IMR-90 (cell line): ENCODE measurements around the gene CFAP73. TPM values are rescaled to one million over a fixed set of nuclear protein-coding genes. Genes with fewer than 3 reads are reported as not detected.

ENCODE experiments used
- ATAC-seq: fragments of 200-7000 bp; cut with Tn5 transposase; 2 replicates; pipeline ENCODE4 v1.9.1; 2020; ENCODE audit warnings: low read depth, mild to moderate bottlenecking, moderate library complexity
- BruUV-seq: library from RNA; stranded (reverse); fragments of 400-500 nt; replicated peaks from 2 replicates; lab custom pipeline; 2021; lab: Mats Ljungman, UMichigan
- CTCF ChIA-PET: fragments of 300-600 bp; formaldehyde crosslinking; extraction: SDS; loops from one replicate; lab custom pipeline; 2021; ENCODE audit warnings: antibody characterized with exemption; lab: Yijun Ruan, JAX
- POLR2A ChIA-PET: fragments of 300-600 bp; sonication (Branson Sonifier 250); formaldehyde crosslinking; loops from one replicate; lab custom pipeline; 2022; ENCODE audit warnings: antibody characterized with exemption; ENCODE audit not compliant: unreplicated experiment; lab: Charles Lee
- DNase-seq: peaks from one replicate; pipeline ENCODE4 v3.0.0; 2013
- H2AFZ ChIP-seq: replicated peaks from 2 replicates; pipeline ENCODE3; 2013; ENCODE audit warnings: low read length, mild to moderate bottlenecking; ENCODE audit not compliant: poor library complexity
- H2AK5ac ChIP-seq: 2 replicates; pipeline ENCODE4 v1.6.1; 2013; ENCODE audit warnings: low read depth, low read length, inconsistent platforms
- H2AK9ac ChIP-seq: replicated peaks from 2 replicates; pipeline ENCODE3; 2013; ENCODE audit warnings: mild to moderate bottlenecking, low read depth, low read length, moderate library complexity; ENCODE audit not compliant: poor library complexity
- H2BK120ac ChIP-seq: 2 replicates; pipeline ENCODE4 v1.6.1; 2013; ENCODE audit warnings: low read depth, low read length, inconsistent platforms
- H2BK15ac ChIP-seq: 3 replicates; pipeline ENCODE4 v1.6.1; 2013; ENCODE audit warnings: low read depth, low read length, inconsistent platforms
- H2BK20ac ChIP-seq: 2 replicates; pipeline ENCODE4 v1.6.1; 2013; ENCODE audit warnings: low read depth, mild to moderate bottlenecking, inconsistent platforms, low read length, moderate library complexity
- H2BK5ac ChIP-seq: 2 replicates; pipeline ENCODE4 v1.6.1; 2013; ENCODE audit warnings: mild to moderate bottlenecking, low read depth, low read length, inconsistent platforms; ENCODE audit not compliant: poor library complexity, severe bottlenecking
- H3K14ac ChIP-seq: replicated peaks from 2 replicates; pipeline ENCODE4 v1.6.1; 2013; ENCODE audit warnings: low read depth, low read length, inconsistent platforms
- H3K18ac ChIP-seq: 2 replicates; pipeline ENCODE4 v1.6.1; 2013; ENCODE audit warnings: low read depth, low read length, control low read depth
- H3K23ac ChIP-seq: 2 replicates; pipeline ENCODE4 v1.6.1; 2013; ENCODE audit warnings: low read depth, low read length, inconsistent platforms
- H3K27ac ChIP-seq: 2 replicates; pipeline ENCODE4 v1.5.1; 2013; ENCODE audit warnings: mild to moderate bottlenecking, control low read depth, low read length; ENCODE audit not compliant: insufficient read depth
- H3K27me3 ChIP-seq: 2 replicates; pipeline ENCODE4 v1.6.1; 2013; ENCODE audit warnings: low read length; ENCODE audit not compliant: control insufficient read depth, insufficient read depth
- H3K36me3 ChIP-seq: 2 replicates; pipeline ENCODE4 v1.6.1; 2013; ENCODE audit warnings: low read length, mixed read lengths; ENCODE audit not compliant: control insufficient read depth, insufficient read depth
- H3K4ac ChIP-seq: 2 replicates; pipeline ENCODE4 v1.6.1; 2013; ENCODE audit warnings: low read depth, low read length, inconsistent platforms
- H3K4me1 ChIP-seq: 2 replicates; pipeline ENCODE4 v1.6.1; 2013; ENCODE audit warnings: low read length, mixed read lengths; ENCODE audit not compliant: control insufficient read depth, insufficient read depth
- H3K4me2 ChIP-seq: 2 replicates; pipeline ENCODE4 v1.6.1; 2013; ENCODE audit warnings: low read depth, mild to moderate bottlenecking, control low read depth, low read length, moderate library complexity
- H3K4me3 ChIP-seq: 2 replicates; pipeline ENCODE4 v1.5.1; 2013; ENCODE audit warnings: low read depth, mild to moderate bottlenecking, control low read depth, low read length, moderate library complexity; ENCODE audit not compliant: insufficient read depth
- H3K56ac ChIP-seq: 2 replicates; pipeline ENCODE4 v1.6.1; 2013; ENCODE audit warnings: low read length, inconsistent platforms; ENCODE audit not compliant: insufficient read depth; ENCODE audit errors: extremely low read depth
- H3K79me1 ChIP-seq, 2 experiments: 2 replicates each; pipeline ENCODE4 v1.6.1; 2013; ENCODE audit warnings: low read length in 2 of 2, inconsistent platforms in 1 of 2, low read depth in 1 of 2
- H3K9ac ChIP-seq: 2 replicates; pipeline ENCODE4 v1.6.1; 2013; ENCODE audit warnings: low read depth, low read length, control low read depth
- H3K9me1 ChIP-seq: 2 replicates; pipeline ENCODE4 v1.6.1; 2013; ENCODE audit warnings: low read length, inconsistent platforms; ENCODE audit not compliant: insufficient read depth
- H3K9me3 ChIP-seq: 2 replicates; pipeline ENCODE4 v1.6.1; 2013; ENCODE audit warnings: low read length; ENCODE audit not compliant: control insufficient read depth, insufficient read depth
- H4K20me1 ChIP-seq: 2 replicates; pipeline ENCODE4 v1.6.1; 2013; ENCODE audit warnings: low read length, inconsistent platforms; ENCODE audit not compliant: insufficient read depth
- H4K5ac ChIP-seq: 2 replicates; pipeline ENCODE4 v1.6.1; 2013; ENCODE audit warnings: mild to moderate bottlenecking, low read depth, low read length, control low read depth
- H4K8ac ChIP-seq, 2 experiments: 2 replicates each; pipeline ENCODE4 v1.6.1; 2013; ENCODE audit warnings: low read depth in 2 of 2, low read length in 2 of 2, control low read depth in 1 of 2, inconsistent platforms in 1 of 2
- H4K91ac ChIP-seq: 2 replicates; pipeline ENCODE4 v1.6.1; 2013; ENCODE audit warnings: low read depth, low read length, inconsistent platforms; ENCODE audit not compliant: insufficient read depth
- CHD1 ChIP-seq: IDR thresholded peaks from 2 replicates; pipeline ENCODE4 v1.6.1; 2012; ENCODE audit warnings: low read depth, low read length, improper control_type of control experiment
- FOS ChIP-seq: fragments of 150-350 bp; IDR thresholded peaks from 2 replicates; pipeline ENCODE4 v1.6.1; 2016; ENCODE audit warnings: low read depth, low read length
- RAD21 ChIP-seq: IDR thresholded peaks from 2 replicates; pipeline ENCODE4 v1.6.1; 2012; ENCODE audit warnings: low read length, improper control_type of control experiment
- SMC3 ChIP-seq: fragments of 150-350 bp; IDR thresholded peaks from 2 replicates; pipeline ENCODE4 v1.6.1; 2016; ENCODE audit warnings: low read depth, mild to moderate bottlenecking, antibody characterized with exemption, low read length, moderate library complexity
- USF2 ChIP-seq: fragments of 150-350 bp; IDR thresholded peaks from 2 replicates; pipeline ENCODE4 v1.6.1; 2017; ENCODE audit warnings: mild to moderate bottlenecking, antibody characterized with exemption, low read length, low read depth
- WGBS, 2 experiments: methylation state at CpG; one replicate each; pipeline versions ENCODE4 v1.1.5 to v1.1.7; 2013; ENCODE audit warnings: missing lambda C conversion rate in 2 of 2; ENCODE audit not compliant: insufficient read length in 1 of 2; ENCODE audit errors: extremely low coverage in 2 of 2; 5-methylcytosine and 5-hydroxymethylcytosine counted together
- dilution Hi-C: fragments of 300-500 bp; cut with HindIII; formaldehyde crosslinking; loops from one replicate; pipeline ENCODE4 v1.14.3; 2018; ENCODE audit warnings: low sequenced_read_pairs; ENCODE audit not compliant: unreplicated experiment
- in situ Hi-C: fragments of 300-500 bp; cut with MboI; formaldehyde crosslinking; loops from 3 replicates; pipeline ENCODE4 v1.14.3; 2019; ENCODE audit warnings: low sequenced_read_pairs, inconsistent platforms, mixed read lengths
- intact Hi-C: fragments of 100-400 bp; cut with micrococcal nuclease; formaldehyde crosslinking; loops from 2 replicates; pipeline ENCODE4 v1.10.0; 2022
- polyA plus RNA-seq, 3 experiments: library from polyadenylated mRNA; depleted of rRNA; stranded (reverse); fragments of >200 nt; gene quantifications; 2 replicates each; pipeline ENCODE4 v1.2.3, GENCODE V29; 2012; ENCODE audit warnings: low replicate concordance in 1 of 3
- total RNA-seq: library from RNA; depleted of rRNA; stranded (reverse); fragments of >200 nt; gene quantifications from 2 replicates; pipeline ENCODE4 v1.2.3, GENCODE V29; 2012
- TF ChIP-seq, protein P1 (sequence below): conservative IDR thresholded peaks from 2 replicates; pipeline ENCODE4 v1.5.1; 2012; ENCODE audit warnings: mild to moderate bottlenecking, low read depth, low read length, improper control_type of control experiment

CFAP73 gene
- total and polyA plus RNA-seq, 2 of the 4 experiments (the other 2 are of a cell fraction) = not detected

- Histone ChIP-seq H3K23ac (no peak overlapping the region), H3K36me3 (no peaks in the 10 kb centered on the region), H3K9me3 (no peaks in the 10 kb centered on the region), H3K4me2 (no peak overlapping the region), H3K4me3 (no peak overlapping the region), H3K4me1 (no peaks in the 10 kb centered on the region), H3K27ac (no peak overlapping the region), H4K8ac (no peak overlapping the region), H3K56ac (no peak overlapping the region), H2BK120ac (no peak overlapping the region), H2BK15ac (no peak overlapping the region), H4K5ac (no peak overlapping the region), H3K79me1 (no peaks in the 10 kb centered on the region), H2AFZ (no peak overlapping the region), H3K4ac (no peak overlapping the region), H4K91ac (no peak overlapping the region), H2AK9ac (no peak overlapping the region), H3K18ac (no peak overlapping the region), H2BK5ac (no peak overlapping the region), H3K9ac (no peak overlapping the region), H3K9me1 (no peaks in the 10 kb centered on the region), H2AK5ac (no peak overlapping the region), H2BK20ac (no peak overlapping the region), H3K14ac (no peak overlapping the region), H3K27me3 (peaks cover 3% of the 10 kb centered on the region), H4K20me1 (no peaks in the 10 kb centered on the region)
- DNase-seq (no peak), ATAC-seq (no peak)
- no TSS peak for BruUV-seq
- 7% methylated on average over 2 of the region's 9 CpGs; no CpG with 5 or more reads in 1 of the 2 experiments for WGBS, 2 experiments
- in situ Hi-C loops (no loop called here), intact Hi-C loops (no loop called here), dilution Hi-C loops (no loop called here)
- ChIA-PET CTCF (no interaction called here), POLR2A (no interaction called here)
- TF ChIP-seq, protein P1, sequence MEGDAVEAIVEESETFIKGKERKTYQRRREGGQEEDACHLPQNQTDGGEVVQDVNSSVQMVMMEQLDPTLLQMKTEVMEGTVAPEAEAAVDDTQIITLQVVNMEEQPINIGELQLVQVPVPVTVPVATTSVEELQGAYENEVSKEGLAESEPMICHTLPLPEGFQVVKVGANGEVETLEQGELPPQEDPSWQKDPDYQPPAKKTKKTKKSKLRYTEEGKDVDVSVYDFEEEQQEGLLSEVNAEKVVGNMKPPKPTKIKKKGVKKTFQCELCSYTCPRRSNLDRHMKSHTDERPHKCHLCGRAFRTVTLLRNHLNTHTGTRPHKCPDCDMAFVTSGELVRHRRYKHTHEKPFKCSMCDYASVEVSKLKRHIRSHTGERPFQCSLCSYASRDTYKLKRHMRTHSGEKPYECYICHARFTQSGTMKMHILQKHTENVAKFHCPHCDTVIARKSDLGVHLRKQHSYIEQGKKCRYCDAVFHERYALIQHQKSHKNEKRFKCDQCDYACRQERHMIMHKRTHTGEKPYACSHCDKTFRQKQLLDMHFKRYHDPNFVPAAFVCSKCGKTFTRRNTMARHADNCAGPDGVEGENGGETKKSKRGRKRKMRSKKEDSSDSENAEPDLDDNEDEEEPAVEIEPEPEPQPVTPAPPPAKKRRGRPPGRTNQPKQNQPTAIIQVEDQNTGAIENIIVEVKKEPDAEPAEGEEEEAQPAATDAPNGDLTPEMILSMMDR = no peak
- no peak for TF ChIP-seq FOS
- TF ChIP-seq CHD1 = no peak
- no peak for TF ChIP-seq USF2
- no peak for TF ChIP-seq SMC3
- TF ChIP-seq RAD21 = no peak
Measured at GRCh38 chr12:113128802-113129663, 20.5 kb upstream of the CFAP73 start.
